ENCODE results near the gene BRD4. TPM values are rescaled to one million over a fixed set of nuclear protein-coding genes. Genes with fewer than 3 reads are reported as not detected.

BRD4 gene
- total and polyA plus RNA-seq, 2 of the 13 experiments (the other 11 are each of a cell fraction or from before 2014, with no cell fraction given): 10.5 to 11.4 TPM

DNA sequence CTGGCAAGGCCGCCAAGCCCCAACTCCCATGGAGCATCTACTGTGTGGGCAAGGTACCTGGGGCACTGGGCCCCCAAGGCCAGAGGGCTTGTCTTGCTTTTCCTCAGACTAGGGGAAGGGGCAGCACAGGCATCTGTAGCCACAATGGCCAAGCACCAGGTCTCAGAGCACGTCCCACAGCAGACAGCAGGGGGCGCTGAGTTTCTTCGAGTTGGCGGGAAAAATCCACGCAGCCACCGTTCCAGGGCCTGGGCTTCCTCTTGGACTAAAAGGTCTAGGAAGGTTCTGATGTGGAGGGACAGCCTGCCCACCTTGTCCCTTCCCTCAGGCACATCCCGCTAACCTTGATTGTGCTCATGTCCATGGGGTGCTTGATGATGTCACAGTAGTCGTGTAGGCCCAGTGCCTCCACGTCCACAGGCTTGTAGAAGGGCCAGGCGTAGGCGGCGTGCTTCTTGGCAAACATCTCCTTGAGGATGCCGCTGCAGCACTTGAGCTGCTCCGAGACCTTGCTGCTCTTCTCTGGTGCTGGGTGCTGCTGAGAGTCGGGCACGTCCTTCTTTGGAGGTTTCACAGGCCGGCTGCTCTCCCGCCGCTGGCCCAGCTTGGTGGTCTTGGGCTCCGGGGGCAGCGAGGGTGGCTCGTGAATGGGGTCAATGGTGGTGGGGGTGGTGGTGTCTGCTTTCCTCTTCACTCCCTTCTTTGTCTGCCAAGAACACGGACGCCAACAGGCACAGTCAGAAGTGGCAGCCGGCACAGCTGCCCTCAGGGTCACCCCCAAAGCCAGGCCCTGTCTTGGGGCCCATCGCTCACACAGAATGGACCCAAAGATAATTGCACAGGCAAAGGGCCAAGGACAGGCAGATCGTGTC, 68.0 kb downstream of the BRD4 start (continued):
- TF ChIP-seq, protein P1, sequence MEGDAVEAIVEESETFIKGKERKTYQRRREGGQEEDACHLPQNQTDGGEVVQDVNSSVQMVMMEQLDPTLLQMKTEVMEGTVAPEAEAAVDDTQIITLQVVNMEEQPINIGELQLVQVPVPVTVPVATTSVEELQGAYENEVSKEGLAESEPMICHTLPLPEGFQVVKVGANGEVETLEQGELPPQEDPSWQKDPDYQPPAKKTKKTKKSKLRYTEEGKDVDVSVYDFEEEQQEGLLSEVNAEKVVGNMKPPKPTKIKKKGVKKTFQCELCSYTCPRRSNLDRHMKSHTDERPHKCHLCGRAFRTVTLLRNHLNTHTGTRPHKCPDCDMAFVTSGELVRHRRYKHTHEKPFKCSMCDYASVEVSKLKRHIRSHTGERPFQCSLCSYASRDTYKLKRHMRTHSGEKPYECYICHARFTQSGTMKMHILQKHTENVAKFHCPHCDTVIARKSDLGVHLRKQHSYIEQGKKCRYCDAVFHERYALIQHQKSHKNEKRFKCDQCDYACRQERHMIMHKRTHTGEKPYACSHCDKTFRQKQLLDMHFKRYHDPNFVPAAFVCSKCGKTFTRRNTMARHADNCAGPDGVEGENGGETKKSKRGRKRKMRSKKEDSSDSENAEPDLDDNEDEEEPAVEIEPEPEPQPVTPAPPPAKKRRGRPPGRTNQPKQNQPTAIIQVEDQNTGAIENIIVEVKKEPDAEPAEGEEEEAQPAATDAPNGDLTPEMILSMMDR (CRISPR knock-in tag; IDR thresholded peaks at IDR 0.05): peak; percentile 91
- peak; percentile 3 for TF ChIP-seq TEAD3 (CRISPR knock-in tag; optimal IDR thresholded peaks at IDR 0.05; ENCODE audit: borderline replicate concordance)
- no peak for TF ChIP-seq ZNF549 (CRISPR knock-in tag; IDR thresholded peaks at IDR 0.05)
- TF ChIP-seq HOXA3 (CRISPR knock-in tag; IDR thresholded peaks at IDR 0.05): peak; percentile 42; the same call in 1 of the 2 replicates
- no peak for TF ChIP-seq ATF7-NPFF (CRISPR knock-in tag; IDR thresholded peaks at IDR 0.05; ENCODE audit: low read depth)
- TF ChIP-seq PRPF4 (IDR thresholded peaks at IDR 0.05; ENCODE audit: low read depth, low read length, poor library complexity, severe bottlenecking): no peak
- TF ChIP-seq ZNF782 (CRISPR knock-in tag; IDR thresholded peaks at IDR 0.05; ENCODE audit: borderline replicate concordance): 0 out of 2 replicates have a peak, but pooled peaks have one; percentile 32
- TF ChIP-seq ZNF577 (CRISPR knock-in tag; IDR thresholded peaks at IDR 0.05; ENCODE audit: borderline replicate concordance, low read depth): no peak
- TF ChIP-seq, protein P2, sequence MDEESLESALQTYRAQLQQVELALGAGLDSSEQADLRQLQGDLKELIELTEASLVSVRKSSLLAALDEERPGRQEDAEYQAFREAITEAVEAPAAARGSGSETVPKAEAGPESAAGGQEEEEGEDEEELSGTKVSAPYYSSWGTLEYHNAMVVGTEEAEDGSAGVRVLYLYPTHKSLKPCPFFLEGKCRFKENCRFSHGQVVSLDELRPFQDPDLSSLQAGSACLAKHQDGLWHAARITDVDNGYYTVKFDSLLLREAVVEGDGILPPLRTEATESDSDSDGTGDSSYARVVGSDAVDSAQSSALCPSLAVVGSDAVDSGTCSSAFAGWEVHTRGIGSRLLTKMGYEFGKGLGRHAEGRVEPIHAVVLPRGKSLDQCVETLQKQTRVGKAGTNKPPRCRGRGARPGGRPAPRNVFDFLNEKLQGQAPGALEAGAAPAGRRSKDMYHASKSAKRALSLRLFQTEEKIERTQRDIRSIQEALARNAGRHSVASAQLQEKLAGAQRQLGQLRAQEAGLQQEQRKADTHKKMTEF (CRISPR knock-in tag; IDR thresholded peaks at IDR 0.05): no peak
- no peak for TF ChIP-seq ZNF530 (CRISPR knock-in tag; IDR thresholded peaks at IDR 0.05; ENCODE audit: low read depth)
- TF ChIP-seq, protein P3, sequence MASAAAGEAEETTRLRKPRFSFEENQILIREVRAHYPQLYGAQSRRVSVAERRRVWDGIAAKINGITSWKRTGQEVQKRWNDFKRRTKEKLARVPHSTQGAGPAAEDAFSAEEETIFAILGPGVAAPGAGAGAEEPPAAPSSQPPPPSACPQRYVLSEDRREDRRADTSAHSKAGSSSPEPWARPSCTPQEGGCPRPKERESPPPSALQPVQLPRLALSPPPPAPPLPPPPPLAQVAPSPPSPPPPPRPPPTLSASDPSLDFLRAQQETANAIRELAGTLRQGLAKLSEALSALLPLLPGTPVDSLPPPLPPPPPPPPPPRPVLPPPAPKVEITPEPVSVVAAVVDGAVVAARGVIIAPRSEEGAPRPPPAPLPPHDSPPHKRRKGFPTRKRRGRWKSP (CRISPR knock-in tag; IDR thresholded peaks at IDR 0.05): no peak
- TF ChIP-seq CBX1 (IDR thresholded peaks at IDR 0.05; ENCODE audit: low read depth): no peak
- TF ChIP-seq, protein P4, sequence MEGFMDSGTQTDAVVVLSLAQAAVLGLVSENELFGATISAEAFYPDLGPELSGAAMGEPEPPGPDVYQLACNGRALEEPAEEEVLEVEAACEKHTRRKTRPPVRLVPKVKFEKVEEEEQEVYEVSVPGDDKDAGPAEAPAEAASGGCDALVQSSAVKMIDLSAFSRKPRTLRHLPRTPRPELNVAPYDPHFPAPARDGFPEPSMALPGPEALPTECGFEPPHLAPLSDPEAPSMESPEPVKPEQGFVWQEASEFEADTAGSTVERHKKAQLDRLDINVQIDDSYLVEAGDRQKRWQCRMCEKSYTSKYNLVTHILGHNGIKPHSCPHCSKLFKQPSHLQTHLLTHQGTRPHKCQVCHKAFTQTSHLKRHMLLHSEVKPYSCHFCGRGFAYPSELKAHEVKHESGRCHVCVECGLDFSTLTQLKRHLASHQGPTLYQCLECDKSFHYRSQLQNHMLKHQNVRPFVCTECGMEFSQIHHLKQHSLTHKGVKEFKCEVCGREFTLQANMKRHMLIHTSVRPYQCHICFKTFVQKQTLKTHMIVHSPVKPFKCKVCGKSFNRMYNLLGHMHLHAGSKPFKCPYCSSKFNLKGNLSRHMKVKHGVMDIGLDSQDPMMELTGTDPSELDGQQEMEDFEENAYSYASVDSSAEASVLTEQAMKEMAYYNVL (CRISPR knock-in tag; IDR thresholded peaks at IDR 0.05; ENCODE audit: borderline replicate concordance): no peak
- TF ChIP-seq ZNF138 (CRISPR knock-in tag; IDR thresholded peaks at IDR 0.05; ENCODE audit: low read depth): no peak
- TF ChIP-seq ZMYM3 (CRISPR knock-in tag; IDR thresholded peaks at IDR 0.05): peak; percentile 40; the same call in 1 of the 2 replicates
- TF ChIP-seq ZNF678 (CRISPR knock-in tag; IDR thresholded peaks at IDR 0.05): no peak
- TF ChIP-seq, protein P5, sequence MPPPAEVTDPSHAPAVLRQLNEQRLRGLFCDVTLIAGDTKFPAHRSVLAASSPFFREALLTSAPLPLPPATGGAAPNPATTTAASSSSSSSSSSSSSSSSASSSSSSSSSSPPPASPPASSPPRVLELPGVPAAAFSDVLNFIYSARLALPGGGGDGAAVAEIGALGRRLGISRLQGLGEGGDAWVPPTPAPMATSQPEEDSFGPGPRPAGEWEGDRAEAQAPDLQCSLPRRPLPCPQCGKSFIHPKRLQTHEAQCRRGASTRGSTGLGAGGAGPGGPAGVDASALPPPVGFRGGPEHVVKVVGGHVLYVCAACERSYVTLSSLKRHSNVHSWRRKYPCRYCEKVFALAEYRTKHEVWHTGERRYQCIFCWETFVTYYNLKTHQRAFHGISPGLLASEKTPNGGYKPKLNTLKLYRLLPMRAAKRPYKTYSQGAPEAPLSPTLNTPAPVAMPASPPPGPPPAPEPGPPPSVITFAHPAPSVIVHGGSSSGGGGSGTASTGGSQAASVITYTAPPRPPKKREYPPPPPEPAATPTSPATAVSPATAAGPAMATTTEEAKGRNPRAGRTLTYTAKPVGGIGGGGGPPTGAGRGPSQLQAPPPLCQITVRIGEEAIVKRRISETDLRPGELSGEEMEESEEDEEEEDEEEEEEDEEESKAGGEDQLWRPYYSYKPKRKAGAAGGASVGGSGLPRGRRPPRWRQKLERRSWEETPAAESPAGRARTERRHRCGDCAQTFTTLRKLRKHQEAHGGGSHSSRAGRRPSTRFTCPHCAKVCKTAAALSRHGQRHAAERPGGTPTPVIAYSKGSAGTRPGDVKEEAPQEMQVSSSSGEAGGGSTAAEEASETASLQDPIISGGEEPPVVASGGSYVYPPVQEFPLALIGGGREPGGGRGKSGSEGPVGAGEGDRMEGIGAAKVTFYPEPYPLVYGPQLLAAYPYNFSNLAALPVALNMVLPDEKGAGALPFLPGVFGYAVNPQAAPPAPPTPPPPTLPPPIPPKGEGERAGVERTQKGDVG (CRISPR knock-in tag; IDR thresholded peaks at IDR 0.05; ENCODE audit: borderline replicate concordance): peak; percentile 90; the same call in 1 of the 2 replicates
- no peak for TF ChIP-seq RELA (CRISPR knock-in tag; IDR thresholded peaks at IDR 0.05)
- peak; percentile 57 for TF ChIP-seq ZNF781 (CRISPR knock-in tag; IDR thresholded peaks at IDR 0.05; ENCODE audit: borderline replicate concordance, not compliant biosample characterization)
